Ascending aorta (tissue), 2 donors: Measurements from ENCODE around the gene DDIT3. TPM values are rescaled to one million over a fixed set of nuclear protein-coding genes. Genes with fewer than 3 reads are reported as not detected.

Source experiments
- DNase-seq, 2 donors: peaks; one replicate each; pipeline ENCODE4 v3.0.0-alpha.2; 2019; ENCODE audit warnings: low spot score in 2 of 2
- H3K27ac ChIP-seq, 2 donors: fragments of 200-600 bp; sonication (generic); one replicate each; pipeline ENCODE4 v1.5.1; 2016 to 2017; ENCODE audit warnings: mild to moderate bottlenecking in 1 of 2
- H3K27me3 ChIP-seq: fragments of 200-600 bp; sonication (generic); one replicate; pipeline ENCODE4 v1.5.1; 2017
- H3K36me3 ChIP-seq, 2 donors: fragments of 200-600 bp; sonication (generic); one replicate each; pipeline ENCODE4 v1.5.1; 2016
- H3K4me1 ChIP-seq, 2 donors: fragments of 200-600 bp; sonication (generic); one replicate each; pipeline ENCODE4 v1.5.1; 2016 to 2017; ENCODE audit warnings: mild to moderate bottlenecking in 1 of 2
- H3K4me3 ChIP-seq, 2 donors: fragments of 200-600 bp; sonication (generic); one replicate each; pipeline ENCODE4 v1.5.1; 2016 to 2017; ENCODE audit warnings: mild to moderate bottlenecking in 1 of 2
- H3K9me3 ChIP-seq, 2 donors: fragments of 200-600 bp; sonication (generic); one replicate each; pipeline ENCODE4 v1.5.1; 2016
- CTCF ChIP-seq, 3 experiments: fragments of 200-600 bp in 2 of 3; fragments of 450-650 bp in 1 of 3; sonication (generic) in 2 of 3; IDR thresholded peaks; one replicate each; pipeline ENCODE4 v1.5.1; 2016 to 2019; ENCODE audit warnings: antibody characterized with exemption in 3 of 3, mild to moderate bottlenecking in 1 of 3, moderate library complexity in 1 of 3
- intact Hi-C: fragments of 100-400 bp; cut with DNase I; formaldehyde crosslinking; loops from one replicate; pipeline ENCODE4 v1.15.1; 2023
- total RNA-seq: library from RNA; depleted of rRNA; stranded (reverse); fragments of >200 nt; gene quantifications from one replicate; pipeline ENCODE4 v1.1.0, GENCODE V29; 2016

The DDIT3 gene
- total RNA-seq, 1 donor from 2014 or later = 0.64 TPM

- Histone ChIP-seq H3K27me3 (no peaks in the 10 kb centered on the region), H3K36me3 (peaks cover 73 to 77% of the 10 kb centered on the region in 2 donors), H3K9me3 (no peaks in the 10 kb centered on the region), H3K4me1 (peaks cover 9 to 17% of the 10 kb centered on the region in 2 donors), H3K27ac (no peak overlapping the region), H3K4me3 (no peak overlapping the region)
- TF ChIP-seq CTCF (IDR thresholded peaks at IDR 0.05) = no peak
- intact Hi-C loops = no loop called here
- DNase-seq = no peak
Measured at GRCh38 chr12:57527184-57527583, 6.9 kb upstream of the DDIT3 start.

GRCh38 chr12:57526477-57527126 lies 6.3 kb upstream of the DDIT3 start:
- H3K4me1 ChIP-seq = peaks cover 11 to 22% of the 10 kb centered on the region in 2 donors
- no peak for DNase-seq
- no peak overlapping the region for H3K4me3 ChIP-seq
- H3K27me3 ChIP-seq = no peaks in the 10 kb centered on the region
- H3K9me3 ChIP-seq = no peaks in the 10 kb centered on the region
- H3K36me3 ChIP-seq = peaks cover 67 to 71% of the 10 kb centered on the region in 2 donors
- intact Hi-C loops = no loop called here
- TF ChIP-seq CTCF (IDR thresholded peaks at IDR 0.05) = no peak
- no peak overlapping the region for H3K27ac ChIP-seq

GRCh38 chr12:57525615-57526383 lies 5.5 kb upstream of the DDIT3 start:
- TF ChIP-seq CTCF (IDR thresholded peaks at IDR 0.05) = no peak
- DNase-seq = no peak
- Histone ChIP-seq H3K4me3 (no peak overlapping the region), H3K27ac (peak overlapping the region in 1 of 2 donors; percentile 99), H3K4me1 (peaks cover 16 to 30% of the 10 kb centered on the region in 2 donors), H3K36me3 (peaks cover 60 to 63% of the 10 kb centered on the region in 2 donors), H3K9me3 (no peaks in the 10 kb centered on the region), H3K27me3 (no peaks in the 10 kb centered on the region)
- intact Hi-C loops = no loop called here

DNA sequence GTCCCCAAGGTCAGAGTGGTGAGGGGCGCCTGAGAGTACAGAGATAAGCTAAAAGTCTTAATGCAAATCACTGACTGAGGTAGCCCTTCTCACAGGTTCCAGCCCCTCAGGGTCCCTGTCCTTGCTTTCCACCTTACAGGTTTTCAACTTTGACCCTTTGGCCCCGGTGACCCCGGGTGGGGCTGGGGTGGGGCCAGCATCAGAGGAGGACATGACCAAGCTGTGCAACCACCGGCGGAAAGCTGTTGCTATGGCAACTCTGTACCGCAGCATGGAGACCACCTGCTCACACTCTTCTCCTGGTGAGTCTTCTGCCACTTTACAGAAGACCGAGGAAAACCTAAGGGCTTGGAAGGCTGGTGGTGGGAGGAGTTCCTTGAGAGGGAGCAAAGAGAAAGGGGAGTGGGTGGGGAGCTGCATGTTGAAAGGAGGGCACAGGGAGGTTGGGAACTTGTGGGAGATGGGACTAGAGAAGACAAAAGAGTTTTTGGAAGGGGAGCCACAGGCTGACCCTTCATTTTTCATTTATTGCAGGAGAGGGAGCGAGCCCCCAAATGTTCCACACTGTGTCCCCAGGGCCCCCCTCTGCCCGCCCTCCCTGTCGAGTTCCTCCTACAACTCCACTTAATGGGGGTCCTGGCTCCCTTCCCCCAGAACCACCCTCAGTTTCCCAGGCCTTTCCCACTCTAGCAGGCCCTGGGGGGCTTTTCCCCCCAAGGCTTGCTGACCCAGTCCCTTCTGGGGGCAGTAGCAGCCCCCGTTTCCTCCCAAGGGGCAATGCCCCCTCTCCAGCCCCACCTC lies 4.7 kb upstream of the DDIT3 start:
- H3K36me3 ChIP-seq = peaks cover 52 to 56% of the 10 kb centered on the region in 2 donors
- DNase-seq = no peak
- no peaks in the 10 kb centered on the region for H3K27me3 ChIP-seq
- peak overlapping the region; percentile 97 to 99 for H3K27ac ChIP-seq
- no peaks in the 10 kb centered on the region for H3K9me3 ChIP-seq
- H3K4me3 ChIP-seq = peak overlapping the region in 1 of 2 donors; percentile 81
- no peak for TF ChIP-seq CTCF (IDR thresholded peaks at IDR 0.05)
- peaks cover 16 to 31% of the 10 kb centered on the region in 2 donors for H3K4me1 ChIP-seq
- intact Hi-C loops = loop anchor here (5.0 kb wide), 3 partner anchors 367 to 1408 kb away; partner anchors contain the start of genes NAB2, RPL41 and ZC3H10
